Heart left ventricle (tissue), 16 donors: ENCODE results near the gene ERC1. TPM values are rescaled to one million over a fixed set of nuclear protein-coding genes. Genes with fewer than 3 reads are reported as not detected.

Source experiments
- ATAC-seq, 4 donors: fragments of 200-7000 bp; cut with Tn5 transposase; one replicate each; pipeline ENCODE4 v1.9.1; 2020 to 2022; ENCODE audit warnings: moderate library complexity in 4 of 4, mild to moderate bottlenecking in 3 of 4, moderate number of reproducible peaks in 1 of 4
- DNase-seq, 5 donors: peaks; one replicate each; pipeline ENCODE4 v3.0.0-alpha.2; 2020
- H3K27ac ChIP-seq, 12 donors: fragments of 200-600 bp; sonication (generic) in 4 of 12; one replicate each; pipeline versions ENCODE4 v1.5.0 to v1.8.0; 2016 to 2022; ENCODE audit warnings: mild to moderate bottlenecking in 2 of 12
- H3K27me3 ChIP-seq, 9 donors: fragments of 200-600 bp; sonication (generic) in 2 of 9; one replicate each; pipeline versions ENCODE4 v1.5.1 to v1.8.0; 2016 to 2022; ENCODE audit warnings: mild to moderate bottlenecking in 3 of 9
- H3K36me3 ChIP-seq, 9 donors: fragments of 200-600 bp; sonication (generic) in 2 of 9; one replicate each; pipeline versions ENCODE4 v1.5.0 to v1.8.0; 2018 to 2022; ENCODE audit warnings: mild to moderate bottlenecking in 2 of 9
- H3K4me1 ChIP-seq, 12 donors: fragments of 200-600 bp; sonication (generic) in 4 of 12; one replicate each; pipeline versions ENCODE4 v1.5.0 to v1.8.0; 2016 to 2022; ENCODE audit warnings: mild to moderate bottlenecking in 3 of 12
- H3K4me3 ChIP-seq, 12 donors: fragments of 200-600 bp; sonication (generic) in 4 of 12; one replicate each; pipeline versions ENCODE4 v1.5.0 to v1.8.0; 2017 to 2022; ENCODE audit warnings: mild to moderate bottlenecking in 9 of 12, moderate library complexity in 4 of 12
- H3K9me3 ChIP-seq, 12 donors: fragments of 200-600 bp; sonication (generic) in 4 of 12; one replicate each; pipeline versions ENCODE4 v1.5.0 to v1.8.0; 2016 to 2022; ENCODE audit warnings: mild to moderate bottlenecking in 1 of 12
- CTCF ChIP-seq, 12 donors: fragments of 200-600 bp; sonication (generic) in 4 of 12; IDR thresholded peaks; one replicate each; pipeline versions ENCODE4 v1.5.0 to v1.8.0; 2018 to 2022; ENCODE audit warnings: antibody characterized with exemption in 12 of 12, mild to moderate bottlenecking in 5 of 12
- POLR2A ChIP-seq, 2 donors: fragments of 450-650 bp; IDR thresholded peaks; one replicate each; pipeline ENCODE4 v1.6.1; 2017; ENCODE audit warnings: antibody characterized with exemption in 2 of 2, mild to moderate bottlenecking in 2 of 2, moderate library complexity in 2 of 2
- WGBS, 4 donors: extraction: QIAGEN DNeasy Blood & Tissue Kit in 2 of 4; methylation state at CpG; one replicate each; pipeline versions ENCODE4 v1.1.5 to v1.1.7; 2013 to 2018; 5-methylcytosine and 5-hydroxymethylcytosine counted together
- intact Hi-C, 10 donors: fragments of 100-400 bp; cut with DNase I; formaldehyde crosslinking; loops; one replicate each; pipeline versions ENCODE4 v1.11.1 to v1.14.2; 2022
- polyA plus RNA-seq, 2 donors: library from polyadenylated mRNA; stranded (reverse); fragments of 200-250 nt; gene quantifications; one replicate each; pipeline ENCODE4 v1.2.3, GENCODE V29; 2013
- total RNA-seq, 9 donors: library from RNA; depleted of rRNA in 2 of 9; stranded (reverse); fragments of >200 nt in 2 of 9; fragmentation: NEBNext Ultra II Directional in 3 of 9; extraction: Animal tissue kit (Norgen Biotek cat#: 25700) in 3 of 9; gene quantifications; one replicate each; pipeline versions ENCODE4 v1.1.0 to v1.2.4, GENCODE V29; 2016 to 2023
- donor health status: ischemic (EF 13 %, LVEDD 7.1; RV severe dilation, severe dysfunction).
- donor health status: healthy with polysubstance abuse.
- donor health status: DM: no; HTN: yes; CAD: no.
- donor health status: DM: no; HTN: no; CAD: no.
- donor health status: ischemic (EF 25% LVEDD 6.9; RV normal size, moderate dysfunction).
- donor health status: ischemic (EF 25% LVEDD 5.7; RV mildly dilated, moderate dysfunction).
- donor health status: healthy.
- donor health status: DM: yes; HTN: yes; CAD: no.
- donor health status: ischemic (EF 35%, LVEDD 5.7; RV mildly dilated, moderate dysfunction).
- donor health status: nonischemic (EF 11% LVEDD 7.7; RV severe dilation, severe dysfunction).
- donor health status: DM: yes; HTN: yes; CAD: no.
- donor health status: PGD.
- donor health status: ischemic (EF 29% LVEDD 5.4; RV normal size, mild dysfunction).
- donor health status: nonischemic (EF 23%, LVEDD 6.1; RV moderate dilation, normal function).

Gene ERC1
- total and polyA plus RNA-seq, 11 donors, result 13.5 to 84.0 (median 47.9) TPM

- intact Hi-C loops, result no loop called here
- H3K4me3 ChIP-seq, result no peak overlapping the region
- no peaks in the 10 kb centered on the region for H3K27me3 ChIP-seq
- no peaks in the 10 kb centered on the region for H3K9me3 ChIP-seq
- DNase-seq (no peak), ATAC-seq (no peak)
- H3K27ac ChIP-seq, result no peak overlapping the region
- WGBS, 4 donors, result 71 to 86% (median 82%) methylated on average over 16 of the region's 16 CpGs
- H3K36me3 ChIP-seq, result no peaks in the 10 kb centered on the region
- no peak for TF ChIP-seq CTCF (IDR thresholded peaks at IDR 0.05)
- TF ChIP-seq POLR2A (IDR thresholded peaks at IDR 0.05), result no peak
- peaks cover 0 to 21% (median 0%) of the 10 kb centered on the region in 12 donors for H3K4me1 ChIP-seq
These were observed 513.4 kb downstream of the ERC1 start for GRCh38 chr12:1504304-1504894.

- Histone ChIP-seq H3K27me3 (no peaks in the 10 kb centered on the region), H3K36me3 (no peaks in the 10 kb centered on the region), H3K4me3 (no peak overlapping the region), H3K4me1 (peaks cover 0 to 21% (median 0%) of the 10 kb centered on the region in 12 donors), H3K9me3 (no peaks in the 10 kb centered on the region), H3K27ac (no peak overlapping the region)
- ATAC-seq, result no peak
- 81 to 84% (median 83%) methylated on average over 14 of the region's 14 CpGs for WGBS, 4 donors
- intact Hi-C loops, result no loop called here
- TF ChIP-seq CTCF (IDR thresholded peaks at IDR 0.05) (no peak), POLR2A (IDR thresholded peaks at IDR 0.05) (no peak)
- no peak for DNase-seq
These were observed 513.9 kb downstream of the ERC1 start for GRCh38 chr12:1504895-1505311.

- Histone ChIP-seq H3K9me3 (no peaks in the 10 kb centered on the region), H3K4me1 (peaks cover 0 to 14% (median 0%) of the 10 kb centered on the region in 12 donors), H3K27ac (no peak overlapping the region), H3K27me3 (no peaks in the 10 kb centered on the region), H3K4me3 (no peak overlapping the region), H3K36me3 (no peaks in the 10 kb centered on the region)
- DNase-seq (no peak), ATAC-seq (no peak)
- WGBS, 4 donors, result 90 to 96% (median 93%) methylated on average over 10 of the region's 10 CpGs
- TF ChIP-seq POLR2A (IDR thresholded peaks at IDR 0.05), result no peak
- intact Hi-C loops, result no loop called here
These were observed 514.6 kb downstream of the ERC1 start for GRCh38 chr12:1505576-1505975.

GRCh38 chr12:1507308-1507707 is 516.3 kb downstream of the ERC1 start:
- Histone ChIP-seq H3K4me1 (peaks cover 0 to 6% (median 0%) of the 10 kb centered on the region in 12 donors), H3K4me3 (no peak overlapping the region), H3K27me3 (no peaks in the 10 kb centered on the region), H3K36me3 (no peaks in the 10 kb centered on the region), H3K9me3 (no peaks in the 10 kb centered on the region), H3K27ac (no peak overlapping the region)
- no peak for DNase-seq
- no peak for ATAC-seq
- 92 to 97% (median 94%) methylated on average over 7 of the region's 7 CpGs for WGBS, 4 donors
- intact Hi-C loops, result no loop called here
- TF ChIP-seq POLR2A (IDR thresholded peaks at IDR 0.05) (no peak), CTCF (IDR thresholded peaks at IDR 0.05) (no peak)
